Psoas muscle (tissue), 8 donors: ENCODE measurements around the gene BRAT1. TPM values are rescaled to one million over a fixed set of nuclear protein-coding genes. Genes with fewer than 3 reads are reported as not detected.

Experiments used
- ATAC-seq, 4 donors: fragments of 200-7000 bp; cut with Tn5 transposase; one replicate each; pipeline ENCODE4 v1.9.1; 2020; ENCODE audit warnings: moderate library complexity in 3 of 4, mild to moderate bottlenecking in 2 of 4
- DNase-seq, 2 donors: peaks; one replicate each; pipeline ENCODE4 v3.0.0-alpha.2; 2020
- H3K27ac ChIP-seq: fragments of 200-600 bp; one replicate; pipeline ENCODE4 v1.8.0; 2022
- H3K27me3 ChIP-seq, 3 donors: fragments of 200-600 bp in 1 of 3; one replicate each; pipeline versions ENCODE4 v1.6.1 to v1.8.0; 2013 to 2022; ENCODE audit warnings: low read length in 2 of 3, mild to moderate bottlenecking in 2 of 3, moderate library complexity in 1 of 3; ENCODE audit not compliant: insufficient read depth in 3 of 3
- H3K36me3 ChIP-seq, 2 donors: fragments of 200-600 bp in 1 of 2; one replicate each; pipeline versions ENCODE4 v1.6.1 to v1.8.0; 2013 to 2022; ENCODE audit warnings: low read depth in 1 of 2, mild to moderate bottlenecking in 1 of 2, moderate library complexity in 1 of 2; ENCODE audit not compliant: insufficient read depth in 1 of 2
- H3K4me1 ChIP-seq: fragments of 200-600 bp; one replicate; pipeline ENCODE4 v1.8.0; 2022
- H3K4me3 ChIP-seq: fragments of 200-600 bp; one replicate; pipeline ENCODE4 v1.8.0; 2022; ENCODE audit warnings: mild to moderate bottlenecking
- H3K9me3 ChIP-seq: fragments of 200-600 bp; one replicate; pipeline ENCODE4 v1.8.0; 2022
- WGBS, 3 donors: extraction: QIAGEN DNeasy Blood & Tissue Kit; methylation state at CpG; one replicate each; pipeline versions ENCODE4 v1.1.6 to v1.1.7; 2013; 5-methylcytosine and 5-hydroxymethylcytosine counted together
- intact Hi-C, 2 donors: fragments of 100-400 bp; cut with DNase I; formaldehyde crosslinking; loops; one replicate each; pipeline versions ENCODE4 v1.11.0 to v1.14.2; 2022
- polyA plus RNA-seq, 3 donors: library from polyadenylated mRNA; stranded (reverse); fragments of 200-250 nt; gene quantifications; one replicate each; pipeline ENCODE4 v1.2.3, GENCODE V29; 2013
- total RNA-seq, 4 donors: library from RNA; stranded (reverse); fragmentation: NEBNext Ultra II Directional in 2 of 4; extraction: Animal tissue kit (Norgen Biotek cat#: 25700) in 2 of 4; gene quantifications; one replicate each; pipeline versions ENCODE4 v1.2.1 to v1.2.4, GENCODE V29; 2021 to 2023
- TF ChIP-seq, protein P1 (sequence below): fragments of 200-600 bp; IDR thresholded peaks from one replicate; pipeline ENCODE4 v1.8.0; 2022; ENCODE audit warnings: antibody characterized with exemption
- donor health status: healthy with polysubstance abuse.
- donor health status: DM: no; HTN: no; CAD: no; lungs with moderate emphysema.
- donor health status: Bipolar disorder and iron deficiency.
- donor health status: healthy.
- donor health status: DM: yes; HTN: yes; CAD: no.
- donor health status: DM: no; HTN: no; CAD: no.
- donor health status: DM: no; HTN: no; CAD: no.
- donor health status: DM: yes; HTN: yes; CAD: no.

BRAT1 gene
- total and polyA plus RNA-seq, 7 donors, result 11.9 to 14.8 (median 13.2) TPM

- Histone ChIP-seq H3K36me3 (peaks cover 0 to 25% of the 10 kb centered on the region in 2 donors), H3K27me3 (no peaks in the 10 kb centered on the region), H3K4me1 (no peaks in the 10 kb centered on the region), H3K9me3 (no peaks in the 10 kb centered on the region), H3K27ac (no peak overlapping the region), H3K4me3 (no peak overlapping the region)
- intact Hi-C loops, result no loop called here
- DNase-seq (no peak), ATAC-seq (no peak)
- 93 to 96% (median 93%) methylated on average over 11 of the region's 11 CpGs for WGBS, 3 donors
- TF ChIP-seq, protein P1, sequence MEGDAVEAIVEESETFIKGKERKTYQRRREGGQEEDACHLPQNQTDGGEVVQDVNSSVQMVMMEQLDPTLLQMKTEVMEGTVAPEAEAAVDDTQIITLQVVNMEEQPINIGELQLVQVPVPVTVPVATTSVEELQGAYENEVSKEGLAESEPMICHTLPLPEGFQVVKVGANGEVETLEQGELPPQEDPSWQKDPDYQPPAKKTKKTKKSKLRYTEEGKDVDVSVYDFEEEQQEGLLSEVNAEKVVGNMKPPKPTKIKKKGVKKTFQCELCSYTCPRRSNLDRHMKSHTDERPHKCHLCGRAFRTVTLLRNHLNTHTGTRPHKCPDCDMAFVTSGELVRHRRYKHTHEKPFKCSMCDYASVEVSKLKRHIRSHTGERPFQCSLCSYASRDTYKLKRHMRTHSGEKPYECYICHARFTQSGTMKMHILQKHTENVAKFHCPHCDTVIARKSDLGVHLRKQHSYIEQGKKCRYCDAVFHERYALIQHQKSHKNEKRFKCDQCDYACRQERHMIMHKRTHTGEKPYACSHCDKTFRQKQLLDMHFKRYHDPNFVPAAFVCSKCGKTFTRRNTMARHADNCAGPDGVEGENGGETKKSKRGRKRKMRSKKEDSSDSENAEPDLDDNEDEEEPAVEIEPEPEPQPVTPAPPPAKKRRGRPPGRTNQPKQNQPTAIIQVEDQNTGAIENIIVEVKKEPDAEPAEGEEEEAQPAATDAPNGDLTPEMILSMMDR, result no peak
These were observed 25.3 kb upstream of the BRAT1 start for GRCh38 chr7:2580636-2581035.

- Histone ChIP-seq H3K27me3 (no peaks in the 10 kb centered on the region), H3K36me3 (peaks cover 3 to 23% of the 10 kb centered on the region in 2 donors), H3K4me3 (no peak overlapping the region), H3K4me1 (no peaks in the 10 kb centered on the region), H3K9me3 (no peaks in the 10 kb centered on the region), H3K27ac (no peak overlapping the region)
- TF ChIP-seq, protein P1, result no peak
- DNase-seq (no peak), ATAC-seq (no peak)
- intact Hi-C loops, result no loop called here
- 96 to 97% (median 96%) methylated on average over 63 to 73 of the region's 73 CpGs for WGBS, 3 donors
These were observed 22.8 kb upstream of the BRAT1 start for GRCh38 chr7:2577914-2578680.

- Histone ChIP-seq H3K4me3 (no peak overlapping the region), H3K4me1 (no peaks in the 10 kb centered on the region), H3K36me3 (peaks cover 3 to 34% of the 10 kb centered on the region in 2 donors), H3K9me3 (no peaks in the 10 kb centered on the region), H3K27ac (no peak overlapping the region), H3K27me3 (no peaks in the 10 kb centered on the region)
- ATAC-seq (no peak), DNase-seq (no peak)
- intact Hi-C loops, result no loop called here
- TF ChIP-seq, protein P1, result no peak
- WGBS, 3 donors, result 92 to 93% (median 92%) methylated on average over 56 of the region's 56 CpGs
These were observed 21.6 kb upstream of the BRAT1 start for GRCh38 chr7:2576742-2577491.

- H3K36me3 ChIP-seq, result peaks cover 3 to 36% of the 10 kb centered on the region in 2 donors
- intact Hi-C loops, result no loop called here
These were observed 20.5 kb upstream of the BRAT1 start for GRCh38 chr7:2575733-2576340.

More at GRCh38 chr7:2575733-2576340, 20.5 kb upstream of the BRAT1 start:
- WGBS, 3 donors, result 85 to 87% (median 86%) methylated on average over 21 of the region's 21 CpGs
- Histone ChIP-seq H3K27me3 (no peaks in the 10 kb centered on the region), H3K27ac (no peak overlapping the region), H3K9me3 (no peaks in the 10 kb centered on the region), H3K4me1 (no peaks in the 10 kb centered on the region), H3K4me3 (no peak overlapping the region)
- ATAC-seq (no peak), DNase-seq (peak in 1 of 2 donors; percentile 15)
- TF ChIP-seq, protein P1, result no peak
